GM21723 (cell line): ENCODE measurements around the gene PON1.

Experiments used
- ATAC-seq: cut with Tn5 transposase; IDR thresholded peaks from one replicate; pipeline ENCODE4 v1.9.1; 2021; ENCODE audit warnings: mild to moderate bottlenecking, moderate library complexity; ENCODE audit not compliant: unreplicated experiment

Gene PON1

DNA sequence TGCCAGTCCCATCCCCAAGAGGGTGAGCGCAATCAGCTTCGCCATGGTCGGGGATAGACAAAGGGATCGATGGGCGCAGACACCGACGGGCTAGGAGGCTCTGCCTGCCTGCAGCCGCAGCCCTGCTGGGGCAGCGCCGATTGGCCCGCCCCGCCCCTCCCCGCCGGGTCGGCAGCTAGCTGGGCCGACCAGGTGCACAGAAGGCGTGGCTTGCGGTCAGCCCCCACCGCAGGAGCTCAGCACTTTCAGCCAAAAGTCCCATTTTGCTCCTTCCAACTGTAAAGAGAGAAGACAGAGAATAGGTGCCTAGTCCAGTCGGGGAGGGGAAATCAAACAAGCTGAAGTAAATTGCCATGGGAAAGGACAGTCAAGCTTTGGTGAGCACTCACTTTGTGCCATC lies at the start of gene PON1:
Gene PON1, minus strand, starts transcription at position 102 of the 400 bp plus-strand sequence. Its CDS starts 57 bp downstream, at position 45.
- ATAC-seq = peak; percentile 93

DNA sequence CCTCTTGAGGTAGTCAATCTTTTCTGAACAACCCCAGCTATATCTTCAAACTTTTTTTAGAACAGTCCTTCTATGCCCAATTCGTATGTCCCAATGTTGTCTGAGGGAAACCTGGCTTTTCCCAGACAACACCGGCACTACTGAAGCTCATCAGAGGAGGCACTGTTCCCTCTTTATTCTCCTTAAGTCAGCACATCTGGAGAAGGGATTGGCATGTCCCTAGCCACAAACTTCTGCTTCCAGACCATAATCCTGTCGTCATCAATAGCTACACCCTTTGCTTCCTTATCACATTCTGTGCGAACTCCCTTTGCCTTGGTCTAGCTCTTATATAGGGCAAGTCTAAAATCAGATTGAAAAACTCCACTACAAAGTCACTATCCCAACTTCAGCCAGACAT lies 49.0 kb upstream of the PON1 start:
- ATAC-seq = no peak

DNA sequence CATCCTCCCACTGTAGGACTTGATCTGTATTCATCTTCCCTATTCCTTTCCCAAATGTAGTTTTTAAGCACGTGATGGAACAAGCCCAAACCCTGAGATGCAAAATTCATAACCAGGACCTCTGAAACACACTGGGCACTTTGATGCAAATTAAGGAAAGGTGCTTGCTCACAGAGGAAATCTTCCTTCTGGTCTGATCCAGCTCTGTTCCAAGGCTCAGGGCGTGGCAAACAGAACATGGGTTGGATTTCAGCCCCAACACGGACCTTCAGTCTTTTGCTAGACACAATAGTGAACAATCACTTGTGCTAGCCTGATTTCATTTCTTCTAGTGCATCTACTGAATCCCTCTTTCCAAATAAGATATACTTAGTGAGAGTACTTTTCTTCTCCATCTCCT lies 43.9 kb upstream of the PON1 start:
- no peak for ATAC-seq

DNA sequence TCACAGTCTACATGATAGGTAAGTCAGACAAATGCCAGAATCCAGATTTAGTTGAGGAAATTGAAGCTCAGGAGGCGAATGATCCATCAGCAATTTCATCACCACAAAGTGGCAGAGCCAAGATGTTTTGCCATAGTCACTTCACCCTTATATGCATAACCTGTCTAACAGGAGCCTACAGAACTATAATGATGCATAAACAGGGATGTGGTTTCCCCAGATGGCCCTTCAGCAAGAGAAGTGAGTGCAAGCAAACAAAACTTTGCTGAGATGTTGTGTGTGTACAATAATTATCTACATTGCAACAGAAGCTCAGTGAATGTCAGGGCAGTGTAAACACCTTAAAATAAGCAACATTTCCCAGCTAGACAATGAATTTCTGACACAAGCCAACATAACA lies 43.3 kb upstream of the PON1 start:
- no peak for ATAC-seq

DNA sequence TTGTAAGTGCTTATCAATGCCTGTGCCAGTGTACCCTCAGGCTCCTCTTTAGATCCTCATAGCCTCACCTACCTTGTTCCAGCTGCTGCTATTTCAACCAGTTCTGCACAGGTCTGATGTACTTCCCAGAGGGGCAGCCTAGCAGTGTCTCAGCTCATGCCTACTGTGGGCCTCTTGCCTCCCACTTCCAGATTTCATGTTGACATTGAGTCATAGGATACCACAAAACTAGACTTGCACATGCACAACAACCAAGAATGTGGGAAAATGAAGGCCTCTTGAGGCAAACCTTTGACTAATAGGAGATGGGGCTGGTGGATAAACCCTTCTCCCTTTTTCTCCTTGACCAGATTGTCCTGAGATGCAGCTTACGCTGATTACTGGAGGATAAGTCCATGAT lies 40.8 kb upstream of the PON1 start:
- no peak for ATAC-seq

DNA sequence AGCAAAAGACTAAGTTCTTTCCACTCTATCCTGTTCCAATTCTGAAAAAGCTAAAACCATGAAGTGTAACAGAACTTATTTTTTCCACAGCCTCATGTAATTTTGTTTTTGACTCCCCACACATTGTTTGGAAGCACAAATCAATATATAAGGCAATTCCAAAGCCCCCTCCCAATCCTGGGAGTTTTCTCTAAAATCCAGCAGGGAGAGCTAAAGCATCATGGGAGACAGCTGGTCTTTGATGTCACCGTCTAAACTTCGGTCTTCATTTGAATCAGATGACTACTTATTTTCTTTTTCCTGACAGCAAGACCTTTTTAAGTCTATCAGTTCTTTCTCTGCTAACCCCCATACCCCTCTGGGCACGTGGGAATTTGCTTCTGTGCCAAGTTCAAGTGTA lies 33.3 kb upstream of the PON1 start:
- ATAC-seq = no peak

DNA sequence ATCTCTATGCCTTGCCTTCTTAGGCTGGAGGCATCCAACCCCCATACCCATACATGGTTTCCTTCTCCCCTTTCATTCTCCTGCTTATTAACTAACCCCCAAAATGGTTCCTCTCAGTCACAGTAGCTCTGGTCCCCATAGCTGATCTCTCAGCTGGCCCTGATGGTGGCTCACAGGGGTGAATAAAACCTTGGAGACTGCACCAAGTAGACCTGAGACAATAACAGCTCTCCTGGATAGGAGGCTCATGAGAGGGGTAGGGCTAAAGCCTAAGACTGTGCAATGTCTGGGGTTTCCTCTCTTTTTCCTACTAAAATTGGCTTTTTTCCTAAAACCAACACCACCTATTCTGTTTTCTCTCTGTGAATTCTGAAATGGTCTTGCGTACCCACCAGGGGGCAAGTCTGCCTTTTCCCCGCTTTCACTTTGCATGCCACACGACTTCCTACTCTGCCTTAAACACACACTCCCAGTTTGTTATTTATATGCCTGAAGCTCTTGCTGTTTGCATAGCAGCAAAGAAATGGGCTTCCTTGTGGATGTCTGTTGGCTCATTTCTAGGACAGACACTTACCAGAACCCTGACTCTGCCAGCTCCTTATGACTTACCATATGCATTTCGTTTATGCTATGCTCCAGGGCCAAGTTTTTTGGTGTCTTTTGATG lies 18.4 kb upstream of the PON1 start:
- no peak for ATAC-seq

DNA sequence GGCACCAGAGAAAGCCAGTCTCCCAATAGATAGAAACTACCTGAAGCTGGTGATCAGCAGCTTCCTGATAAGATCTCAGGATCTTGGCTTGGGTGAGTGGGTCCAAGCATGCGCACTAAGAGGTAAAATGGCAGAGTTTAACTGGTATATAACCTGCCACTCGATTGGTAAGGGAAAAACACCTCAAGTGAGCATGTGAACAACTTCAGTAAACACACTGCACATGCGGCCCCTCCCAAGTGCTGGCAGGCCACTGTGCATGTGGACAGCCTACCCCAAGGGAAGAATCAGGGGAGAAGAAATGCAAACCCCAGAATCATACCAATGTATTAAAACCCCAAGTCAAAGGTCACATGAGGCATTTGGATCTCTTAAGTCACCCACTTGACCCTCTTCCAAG lies 17.7 kb upstream of the PON1 start:
- no peak for ATAC-seq

DNA sequence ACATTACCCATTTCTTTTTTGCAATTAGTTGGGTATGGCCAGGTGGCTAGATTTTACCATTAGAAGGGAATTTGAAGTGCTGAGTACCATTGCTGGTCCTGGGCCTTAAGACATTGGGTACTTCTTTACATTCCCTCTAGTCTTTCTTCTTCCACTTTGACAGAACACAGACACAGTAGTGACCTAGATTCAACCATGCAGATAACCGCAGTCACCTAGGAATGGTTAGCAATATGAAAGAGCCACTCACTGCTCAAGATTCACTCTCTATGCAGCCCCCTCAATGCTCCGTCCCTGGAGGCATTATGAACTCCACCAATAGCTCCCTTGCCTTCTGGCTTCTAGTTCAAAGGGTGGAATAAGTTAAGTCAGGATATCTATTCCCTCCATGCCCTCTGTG lies 16.2 kb upstream of the PON1 start:
- no peak for ATAC-seq

DNA sequence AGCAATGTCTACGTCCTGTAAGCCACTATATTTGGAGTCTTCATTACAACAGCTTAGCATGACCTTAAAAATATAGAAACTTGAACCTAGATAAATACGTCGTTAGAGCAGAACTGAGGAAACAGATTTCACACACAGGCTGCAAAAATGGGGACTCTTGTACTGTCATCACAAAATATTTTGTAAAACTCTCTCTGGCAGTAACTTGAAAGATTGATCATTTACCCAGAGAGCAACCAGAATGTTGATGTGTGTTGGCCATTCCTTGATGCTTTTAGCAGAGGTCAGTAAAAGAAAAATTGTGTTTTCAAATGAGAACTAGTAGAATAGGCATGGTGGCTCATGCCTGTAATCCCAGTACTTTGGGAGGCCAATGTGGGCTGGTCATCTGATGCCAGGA lies 14.5 kb upstream of the PON1 start:
- ATAC-seq = no peak

DNA sequence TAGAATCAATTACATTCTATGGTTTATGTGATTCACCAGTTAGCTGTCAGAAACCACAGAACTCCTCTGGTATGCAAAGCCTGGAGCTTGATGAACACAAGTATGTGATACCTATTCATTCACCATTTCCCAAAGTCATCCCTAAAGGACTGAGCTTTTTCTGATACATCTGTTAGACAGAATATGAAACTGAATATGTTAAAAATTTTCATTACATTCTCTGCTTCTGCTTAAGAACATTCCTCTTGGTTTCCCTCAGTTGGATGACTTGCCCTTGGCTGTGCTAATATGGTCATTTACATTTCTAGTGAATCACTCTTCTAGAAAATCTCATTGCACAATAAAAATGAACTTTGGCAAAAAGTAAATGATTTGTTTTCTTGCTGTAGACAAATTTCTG lies 10.8 kb upstream of the PON1 start:
- ATAC-seq = no peak

DNA sequence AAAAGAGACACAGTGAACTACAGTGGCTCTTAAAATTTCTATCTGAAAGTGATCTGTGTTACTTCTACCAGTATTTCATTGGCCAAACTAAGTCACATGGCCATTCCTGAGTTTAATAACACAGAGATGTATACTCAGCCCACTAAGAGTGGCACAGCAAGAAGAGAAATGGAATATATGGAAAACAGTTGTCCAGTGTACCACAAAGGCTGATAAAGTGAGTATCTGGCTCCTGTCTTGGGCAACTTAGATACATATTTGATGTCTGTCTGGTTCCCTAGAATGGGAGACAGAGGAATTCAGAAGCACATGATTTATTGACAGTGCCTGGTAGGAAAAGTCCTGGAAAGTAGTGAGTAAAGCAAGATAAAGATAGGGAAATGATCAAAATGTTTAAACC lies 10.1 kb upstream of the PON1 start:
- no peak for ATAC-seq

DNA sequence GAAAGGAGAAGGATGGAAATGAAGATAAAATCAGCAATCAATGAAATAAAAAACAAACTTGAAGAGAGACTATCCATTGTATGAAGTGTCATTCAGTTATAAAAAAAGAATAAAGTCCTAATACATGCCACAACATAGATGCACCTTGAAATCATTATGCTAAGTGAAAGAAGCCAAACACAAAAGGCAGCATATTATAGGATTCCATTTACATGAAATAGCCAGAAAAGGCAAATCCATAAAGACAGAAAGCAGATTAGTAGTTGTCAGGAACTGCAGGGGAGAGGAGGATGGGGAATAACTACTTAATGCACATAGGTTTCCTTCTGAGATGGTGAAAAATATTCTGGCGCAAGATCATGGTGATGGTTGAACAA lies 6.6 kb upstream of the PON1 start:
- ATAC-seq = peak; percentile 36

DNA sequence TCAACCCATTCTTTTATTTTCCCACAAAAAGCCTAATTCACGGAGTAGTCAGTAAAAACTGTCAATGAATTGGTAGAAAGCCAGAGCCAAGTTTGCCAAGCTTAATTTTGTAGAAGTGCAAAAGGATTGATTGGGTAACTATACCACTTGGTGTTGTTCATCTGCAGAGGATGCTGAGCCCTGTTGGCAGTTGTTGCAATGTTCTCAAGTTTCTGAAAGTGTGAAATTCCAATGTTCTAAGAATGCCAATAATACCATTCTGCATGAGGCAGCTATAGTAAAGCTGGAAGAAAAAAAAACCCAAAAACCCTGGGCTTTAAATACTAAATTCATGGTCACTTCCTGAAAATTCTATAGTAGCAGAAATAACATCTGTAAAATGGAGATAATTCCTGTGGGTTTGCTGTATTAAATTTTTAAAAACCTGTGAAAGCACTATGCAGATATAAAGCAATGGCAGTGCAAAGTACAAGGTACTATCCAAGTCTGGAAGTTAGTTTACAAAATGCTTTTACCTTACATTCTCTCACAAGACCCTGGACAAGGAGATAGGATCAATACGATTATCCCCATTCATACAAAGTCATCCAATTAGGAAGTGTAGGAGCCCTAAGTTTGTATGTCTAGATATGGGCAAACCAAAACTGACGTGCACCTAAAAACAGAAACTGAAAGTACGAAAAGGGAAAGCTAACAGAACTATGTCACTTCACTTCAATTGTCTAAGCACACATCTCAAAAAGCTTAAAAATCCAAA lies 6.0 kb upstream of the PON1 start:
- peak; percentile 99 for ATAC-seq

DNA sequence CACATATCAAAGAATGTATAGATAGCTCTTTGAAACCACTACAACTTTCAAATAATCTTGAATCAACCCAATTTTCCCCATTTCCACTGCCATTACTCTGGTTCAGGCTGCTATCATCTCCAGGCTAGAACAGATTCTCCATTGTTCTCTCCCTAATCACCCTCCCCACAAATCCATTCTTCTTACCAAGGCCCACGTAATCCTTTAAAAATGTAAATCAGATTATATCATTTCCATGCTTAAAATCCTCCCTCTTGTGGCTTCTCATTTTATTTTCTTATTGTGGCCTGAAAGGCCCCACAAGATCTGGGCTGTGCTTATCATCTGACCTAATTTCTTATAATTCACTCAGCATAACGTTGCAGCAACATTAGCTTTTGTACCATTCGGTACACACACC lies 3.0 kb upstream of the PON1 start:
- ATAC-seq = no peak

DNA sequence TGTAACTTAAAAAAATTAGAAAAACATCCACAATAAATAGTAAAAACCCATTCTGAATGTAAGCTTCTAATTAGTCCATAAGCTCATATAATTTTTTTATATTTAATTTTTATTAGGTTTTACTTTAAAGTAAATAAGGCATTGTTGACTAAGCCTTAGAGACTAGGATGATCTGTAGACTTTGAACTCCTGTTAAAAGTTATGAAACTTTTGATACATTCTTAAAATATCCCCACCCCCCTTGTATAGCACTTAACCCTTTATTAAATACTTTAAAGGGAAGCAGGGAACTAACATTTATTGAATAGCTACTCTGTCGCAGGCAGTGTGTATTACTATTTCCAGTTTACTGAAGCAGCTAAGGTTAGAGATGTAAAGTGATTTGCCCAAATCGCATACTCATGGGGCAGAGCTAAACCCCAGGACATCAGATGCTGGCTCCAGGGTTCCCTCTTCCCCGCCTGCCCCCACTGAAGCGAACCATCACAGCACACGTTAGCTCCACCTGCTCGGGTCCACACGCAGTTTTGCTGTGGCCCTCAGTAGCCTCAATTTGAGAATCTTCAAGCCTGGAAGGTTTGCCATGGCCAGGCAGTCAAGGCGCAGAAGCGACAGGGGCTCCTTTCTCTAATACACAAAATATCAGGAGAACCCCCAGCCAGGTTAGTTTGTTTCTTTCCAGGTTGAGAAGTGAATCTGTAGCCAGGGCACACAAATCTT lies 762 bp downstream of the PON1 start:
- ATAC-seq = no peak

DNA sequence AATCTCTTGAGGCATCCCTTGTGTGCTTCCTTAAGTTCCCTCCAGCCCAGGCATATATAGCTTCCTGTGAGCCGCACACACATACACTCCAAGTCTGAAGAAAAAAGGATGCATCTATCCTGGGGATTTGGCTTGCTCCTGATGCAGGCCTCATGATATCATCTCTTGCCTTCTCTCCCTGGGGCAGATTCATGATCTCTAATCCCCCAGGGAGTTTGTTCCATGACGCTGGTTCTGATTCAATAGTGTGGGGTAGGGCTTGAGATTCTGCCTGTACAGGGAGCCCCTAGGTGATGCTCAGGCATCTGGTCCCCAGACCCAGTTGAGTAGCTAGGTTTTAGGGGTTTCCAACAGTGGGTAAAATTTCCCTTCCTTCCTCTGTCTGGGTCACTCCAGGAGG lies 1.5 kb downstream of the PON1 start:
- ATAC-seq = no peak

DNA sequence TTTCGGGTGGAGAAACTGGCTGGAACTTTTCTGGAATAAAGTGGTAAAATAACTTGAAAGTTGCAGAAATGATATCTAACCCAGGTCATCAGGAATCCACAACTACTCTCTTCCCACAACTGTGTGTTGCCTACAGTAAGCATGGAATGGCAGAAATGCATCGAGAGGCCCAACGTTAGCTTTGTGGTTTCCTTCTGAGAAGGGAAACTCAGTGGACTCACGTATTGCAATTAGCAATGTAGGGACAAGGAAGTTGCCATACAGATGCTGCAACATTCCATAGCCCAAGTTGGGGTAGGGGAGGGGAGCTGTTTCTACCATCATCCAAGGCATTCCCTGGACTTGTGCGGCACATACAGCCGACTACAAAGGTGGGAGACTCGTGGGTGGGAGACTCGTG lies 1.9 kb downstream of the PON1 start:
- no peak for ATAC-seq

DNA sequence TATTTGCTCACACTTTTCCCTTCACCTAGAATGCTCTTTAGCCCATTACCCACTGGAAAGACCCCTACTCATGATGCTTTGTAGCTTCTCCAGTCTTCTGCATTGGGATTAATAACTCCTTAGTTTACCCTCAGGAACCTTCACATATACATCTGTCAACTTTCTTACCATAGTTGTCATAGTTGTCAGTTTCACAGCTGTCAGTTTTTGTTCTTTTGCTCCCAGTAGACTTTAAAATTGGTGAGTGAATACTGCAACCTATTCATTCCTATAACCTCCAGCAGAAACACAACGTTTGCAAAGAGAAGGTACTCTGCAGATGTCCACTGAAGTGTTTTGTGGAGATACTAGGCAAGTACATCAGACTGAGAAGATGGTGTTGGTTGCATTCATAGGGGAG lies 2.6 kb downstream of the PON1 start:
- no peak for ATAC-seq

DNA sequence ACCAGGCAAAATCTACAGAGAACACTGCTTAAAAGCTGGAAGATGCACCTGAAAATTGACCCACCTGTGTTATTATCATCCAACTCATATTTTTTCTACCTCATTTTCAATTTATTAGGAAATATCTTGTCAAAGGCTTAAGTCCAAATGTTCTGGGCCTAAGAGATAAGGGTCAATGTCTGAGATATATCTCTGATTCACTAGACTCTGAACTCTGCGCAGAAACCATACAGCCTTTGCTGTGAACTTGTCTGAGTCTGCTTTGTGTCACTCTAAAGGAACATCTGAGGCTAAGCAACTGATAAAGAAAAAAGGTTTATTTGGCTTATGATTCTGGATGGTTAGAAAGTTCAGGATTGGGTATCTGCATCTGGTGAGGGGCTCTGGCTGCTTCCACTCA lies 3.7 kb downstream of the PON1 start:
- no peak for ATAC-seq

DNA sequence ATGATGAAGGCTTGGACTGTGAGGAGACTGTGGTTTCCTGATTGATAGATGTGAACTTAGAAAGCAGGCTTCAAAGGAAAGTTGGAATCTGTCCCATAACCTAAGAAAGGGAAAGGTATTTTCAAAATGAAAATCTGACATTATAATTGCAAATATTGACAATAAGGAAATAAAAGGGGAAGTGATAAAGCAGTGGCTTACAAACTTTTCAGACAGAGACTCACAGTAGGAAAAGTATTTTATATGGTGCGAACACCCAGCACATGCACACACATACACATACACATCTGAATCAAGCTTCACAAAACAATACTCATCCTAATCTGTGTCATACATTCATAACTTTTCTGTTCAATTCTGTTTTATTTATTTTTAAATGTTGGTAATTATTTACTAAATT lies 4.8 kb downstream of the PON1 start:
- no peak for ATAC-seq

DNA sequence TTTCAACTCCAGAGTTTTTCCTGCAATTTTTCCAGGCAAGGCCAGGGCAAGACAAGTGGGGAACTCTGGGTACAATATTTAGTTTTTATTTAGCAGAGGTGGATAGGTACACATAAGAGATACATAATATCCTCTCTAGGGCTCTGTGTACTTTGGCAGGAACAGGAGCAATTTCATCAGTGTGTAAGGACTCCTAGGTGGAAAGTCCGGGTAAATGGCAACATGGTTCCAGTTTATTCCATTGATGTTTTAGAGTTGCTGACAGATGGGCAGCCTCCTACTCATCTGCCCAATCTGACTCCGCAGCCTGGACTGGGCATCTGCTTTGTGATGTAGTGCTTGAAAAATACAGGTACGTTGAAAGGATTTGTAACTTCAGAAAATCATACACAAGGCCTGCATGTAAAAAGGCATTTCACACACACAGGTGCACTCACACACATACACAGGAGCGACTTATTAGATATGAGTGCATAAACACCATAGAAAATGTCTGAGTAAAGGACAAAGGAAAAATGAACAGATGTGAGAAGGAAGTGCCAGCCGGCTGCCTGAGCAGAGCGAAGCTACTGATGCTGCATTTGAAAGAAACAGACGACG lies 5.7 kb downstream of the PON1 start:
- ATAC-seq = no peak
